Left lung (tissue), 10 donors: ENCODE measurements around the gene RABGAP1L. TPM values are rescaled to one million over a fixed set of nuclear protein-coding genes. Genes with fewer than 3 reads are reported as not detected.
"Not testable (repeated sequence)": the region's sequence is repeated elsewhere in the genome, so short reads cannot be mapped to it uniquely, and the experiment has no call there.

Experiments used
- ATAC-seq: fragments of 200-7000 bp; cut with Tn5 transposase; one replicate; pipeline ENCODE4 v1.9.1; 2020; ENCODE audit warnings: moderate library complexity
- DNase-seq, 4 donors: peaks; one replicate each; pipeline ENCODE4 v3.0.0-alpha.2; 2013 to 2020
- H3K27ac ChIP-seq, 2 donors: fragments of 200-600 bp; sonication (generic) in 1 of 2; one replicate each; pipeline versions ENCODE4 v1.5.0 to v1.8.0; 2020 to 2021
- H3K27me3 ChIP-seq, 2 donors: fragments of 200-600 bp; sonication (generic) in 1 of 2; one replicate each; pipeline versions ENCODE4 v1.5.0 to v1.8.0; 2020 to 2021
- H3K36me3 ChIP-seq, 2 donors: fragments of 200-600 bp; sonication (generic) in 1 of 2; one replicate each; pipeline versions ENCODE4 v1.5.0 to v1.8.0; 2020 to 2021
- H3K4me1 ChIP-seq, 2 donors: fragments of 200-600 bp; one replicate each; pipeline ENCODE4 v1.8.0; 2021
- H3K4me3 ChIP-seq, 2 donors: fragments of 200-600 bp; sonication (generic) in 1 of 2; one replicate each; pipeline versions ENCODE4 v1.5.0 to v1.8.0; 2020 to 2021; ENCODE audit warnings: mild to moderate bottlenecking in 1 of 2
- H3K9me3 ChIP-seq, 2 donors: fragments of 200-600 bp; sonication (generic) in 1 of 2; one replicate each; pipeline versions ENCODE4 v1.5.0 to v1.8.0; 2020 to 2021
- intact Hi-C, 2 donors: fragments of 100-400 bp; cut with DNase I; formaldehyde crosslinking; loops; one replicate each; pipeline versions ENCODE4 v1.11.2 to v1.14.2; 2022
- polyA plus RNA-seq, 6 donors: library from polyadenylated mRNA; unstranded; fragments of 120-200 nt; gene quantifications; one replicate each; pipeline ENCODE4 v1.2.1, GENCODE V29; 2013; ENCODE audit not compliant: insufficient read length in 6 of 6
- total RNA-seq, 2 donors: library from RNA; stranded (reverse); fragmentation: NEBNext Ultra II Directional; extraction: Animal tissue kit (Norgen Biotek cat#: 25700); gene quantifications; one replicate each; pipeline ENCODE4 v1.2.1, GENCODE V29; 2021
- TF ChIP-seq, protein P1 (sequence below), 2 donors: fragments of 200-600 bp; sonication (generic) in 1 of 2; IDR thresholded peaks; one replicate each; pipeline versions ENCODE4 v1.5.0 to v1.8.0; 2021; ENCODE audit warnings: antibody characterized with exemption in 2 of 2
- donor health status: DM: no; HTN: yes; CAD: no.
- donor health status: DM: no; HTN: no; CAD: no.

The RABGAP1L gene
- total and polyA plus RNA-seq, 8 donors = 40.3 to 67.3 (median 51.4) TPM

DNA sequence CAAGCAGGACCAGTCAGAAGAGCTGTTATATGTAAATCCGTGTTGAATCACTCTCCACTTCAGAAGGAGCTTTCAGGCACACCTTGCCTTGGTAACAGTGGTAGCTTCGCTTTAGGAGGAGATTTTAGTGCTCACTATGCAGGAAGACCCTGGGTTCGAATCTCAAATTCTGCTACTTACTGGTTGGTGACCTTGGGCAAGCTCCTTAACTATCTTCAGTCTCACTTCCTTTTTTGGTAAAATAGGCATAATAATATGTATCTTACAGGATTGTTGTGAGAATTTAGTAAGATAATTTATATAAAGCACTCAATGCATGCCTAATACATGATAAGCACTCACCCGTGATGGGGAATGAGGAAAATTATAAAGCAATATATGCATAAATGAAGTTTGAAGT is 241.8 kb downstream of the RABGAP1L start:
- ATAC-seq (no peak), DNase-seq (no peak)
- Histone ChIP-seq H3K4me1 (no peaks in the 10 kb centered on the region), H3K9me3 (no peaks in the 10 kb centered on the region), H3K27me3 (no peaks in the 10 kb centered on the region), H3K27ac (no peak overlapping the region), H3K4me3 (no peak overlapping the region), H3K36me3 (peaks cover 0 to 8% of the 10 kb centered on the region in 2 donors)
- TF ChIP-seq, protein P1, sequence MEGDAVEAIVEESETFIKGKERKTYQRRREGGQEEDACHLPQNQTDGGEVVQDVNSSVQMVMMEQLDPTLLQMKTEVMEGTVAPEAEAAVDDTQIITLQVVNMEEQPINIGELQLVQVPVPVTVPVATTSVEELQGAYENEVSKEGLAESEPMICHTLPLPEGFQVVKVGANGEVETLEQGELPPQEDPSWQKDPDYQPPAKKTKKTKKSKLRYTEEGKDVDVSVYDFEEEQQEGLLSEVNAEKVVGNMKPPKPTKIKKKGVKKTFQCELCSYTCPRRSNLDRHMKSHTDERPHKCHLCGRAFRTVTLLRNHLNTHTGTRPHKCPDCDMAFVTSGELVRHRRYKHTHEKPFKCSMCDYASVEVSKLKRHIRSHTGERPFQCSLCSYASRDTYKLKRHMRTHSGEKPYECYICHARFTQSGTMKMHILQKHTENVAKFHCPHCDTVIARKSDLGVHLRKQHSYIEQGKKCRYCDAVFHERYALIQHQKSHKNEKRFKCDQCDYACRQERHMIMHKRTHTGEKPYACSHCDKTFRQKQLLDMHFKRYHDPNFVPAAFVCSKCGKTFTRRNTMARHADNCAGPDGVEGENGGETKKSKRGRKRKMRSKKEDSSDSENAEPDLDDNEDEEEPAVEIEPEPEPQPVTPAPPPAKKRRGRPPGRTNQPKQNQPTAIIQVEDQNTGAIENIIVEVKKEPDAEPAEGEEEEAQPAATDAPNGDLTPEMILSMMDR (IDR thresholded peaks at IDR 0.05) = no peak
- intact Hi-C loops = no loop called here

DNA sequence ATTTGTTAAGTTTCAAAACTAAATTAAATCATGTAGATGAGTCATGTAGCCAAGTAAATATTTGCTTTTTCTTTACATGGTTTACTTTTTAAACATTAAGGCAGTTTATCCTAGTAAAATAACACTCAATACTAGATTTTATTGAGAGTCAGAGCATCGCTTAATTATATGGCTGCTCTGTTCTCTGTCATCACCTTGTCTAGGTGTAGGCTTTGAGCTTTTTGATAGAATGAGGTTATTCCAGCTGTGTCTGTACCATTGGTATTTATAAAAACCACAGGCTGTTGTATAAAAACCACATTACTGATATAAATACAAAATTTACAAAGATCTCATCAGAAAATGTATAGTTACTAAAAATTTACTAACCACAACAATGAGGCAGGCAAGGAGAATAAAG is 245.9 kb downstream of the RABGAP1L start:
- Histone ChIP-seq H3K27me3 (no peaks in the 10 kb centered on the region), H3K4me3 (no peak overlapping the region), H3K9me3 (no peaks in the 10 kb centered on the region), H3K27ac (no peak overlapping the region), H3K36me3 (no peaks in the 10 kb centered on the region), H3K4me1 (no peaks in the 10 kb centered on the region)
- intact Hi-C loops = no loop called here
- TF ChIP-seq, protein P1 (IDR thresholded peaks at IDR 0.05) = no peak
- DNase-seq (no peak), ATAC-seq (no peak)

DNA sequence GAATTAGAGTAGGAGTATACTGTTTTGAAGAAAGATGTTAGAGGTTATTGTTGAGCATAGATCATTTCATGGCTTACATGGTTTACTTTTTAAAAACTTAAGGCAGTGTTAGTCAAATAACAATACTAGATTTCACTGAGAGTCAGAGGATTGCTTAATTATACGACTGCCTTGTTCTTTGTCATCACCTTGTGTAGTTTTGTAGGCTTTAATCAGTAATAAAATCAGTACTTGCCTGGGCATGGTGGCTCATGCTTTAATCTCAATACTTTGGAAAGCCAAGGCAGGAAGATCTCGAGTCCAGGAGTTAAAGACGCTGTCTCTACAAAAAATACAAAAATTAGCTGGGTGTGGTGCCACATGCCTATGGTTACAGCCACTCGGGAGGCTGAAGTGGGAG is 247.1 kb downstream of the RABGAP1L start:
- TF ChIP-seq, protein P1 (IDR thresholded peaks at IDR 0.05) = no peak
- Histone ChIP-seq H3K9me3 (no peaks in the 10 kb centered on the region), H3K36me3 (no peaks in the 10 kb centered on the region), H3K27me3 (no peaks in the 10 kb centered on the region), H3K4me3 (no peak overlapping the region), H3K27ac (no peak overlapping the region), H3K4me1 (no peaks in the 10 kb centered on the region)
- DNase-seq (no peak), ATAC-seq (no peak)
- intact Hi-C loops = no loop called here

DNA sequence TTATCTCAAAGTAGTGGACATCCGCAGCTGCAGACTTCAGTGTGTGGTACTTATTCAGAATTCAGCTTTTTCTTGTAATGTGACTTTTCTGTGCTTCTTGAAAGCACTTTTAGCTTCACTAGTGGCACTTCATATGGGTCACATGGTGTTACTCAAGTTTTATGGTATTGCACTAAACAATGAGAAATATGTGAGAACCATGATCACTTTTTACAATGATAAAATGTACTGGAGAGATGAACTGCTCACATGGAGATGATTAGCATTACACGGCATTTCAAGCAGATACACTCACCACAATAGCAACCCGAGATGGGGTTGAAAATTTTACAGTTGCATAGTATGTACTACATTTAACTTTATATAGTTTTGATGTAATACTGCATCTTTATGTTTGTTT is 248.3 kb downstream of the RABGAP1L start:
- Histone ChIP-seq H3K36me3 (no peaks in the 10 kb centered on the region), H3K27ac (no peak overlapping the region), H3K27me3 (no peaks in the 10 kb centered on the region), H3K4me1 (no peaks in the 10 kb centered on the region), H3K9me3 (no peaks in the 10 kb centered on the region), H3K4me3 (no peak overlapping the region)
- intact Hi-C loops = no loop called here
- peak in 2 of 4 donors; percentile 3 to 24 for DNase-seq
- ATAC-seq = peak; percentile 70
- TF ChIP-seq, protein P1 (IDR thresholded peaks at IDR 0.05) = no peak

DNA sequence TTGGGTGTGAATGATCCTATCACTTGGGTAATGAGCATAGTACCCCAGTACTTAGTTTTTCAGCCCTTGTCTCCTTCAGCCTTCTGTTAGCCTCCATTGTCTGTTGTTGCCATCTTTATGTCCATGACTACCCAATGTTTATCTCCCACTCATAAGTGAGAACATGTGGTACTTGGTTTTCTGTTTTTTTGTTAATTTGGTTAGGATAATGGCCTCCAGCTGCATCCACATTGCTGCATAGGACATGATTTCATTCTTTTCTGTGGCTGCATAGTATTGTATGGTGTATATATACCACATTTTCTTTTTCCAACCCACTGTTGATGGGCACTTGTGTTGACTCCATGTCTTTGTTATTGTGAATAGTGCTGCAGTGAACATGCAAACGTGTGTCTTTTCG is 248.8 kb downstream of the RABGAP1L start:
- Histone ChIP-seq H3K27me3 (no peaks in the 10 kb centered on the region), H3K4me3 (no peak overlapping the region), H3K27ac (no peak overlapping the region), H3K9me3 (no peaks in the 10 kb centered on the region), H3K4me1 (no peaks in the 10 kb centered on the region), H3K36me3 (no peaks in the 10 kb centered on the region)
- ATAC-seq = no peak
- TF ChIP-seq, protein P1 (IDR thresholded peaks at IDR 0.05) = no peak
- intact Hi-C loops = no loop called here
- no peak for DNase-seq

DNA sequence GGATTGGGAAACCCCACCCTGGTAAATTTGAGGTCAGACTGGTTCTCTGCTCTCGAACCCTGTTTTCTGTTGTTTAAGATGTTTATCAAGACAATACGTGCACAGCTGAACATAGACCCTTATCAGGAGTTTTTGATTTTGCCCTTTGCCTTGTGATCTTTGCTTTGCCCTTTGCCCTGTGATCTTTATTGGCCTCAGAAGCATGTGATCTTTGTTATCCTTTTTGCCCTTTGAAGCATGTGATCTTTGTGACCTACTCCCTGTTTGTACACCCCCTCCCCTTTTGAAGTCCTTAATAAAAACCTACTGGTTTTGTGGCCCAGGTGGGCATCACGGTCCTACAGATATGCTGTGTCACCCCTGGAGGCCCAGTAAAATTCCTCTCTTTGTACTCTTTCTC is 250.5 kb downstream of the RABGAP1L start:
- H3K9me3 ChIP-seq, H3K36me3 ChIP-seq, H3K4me3 ChIP-seq, H3K27ac ChIP-seq, DNase-seq, H3K4me1 ChIP-seq, ATAC-seq, intact Hi-C loops, H3K27me3 ChIP-seq: not testable (repeated sequence)
